Astrocyte of the hippocampus (primary cell): ENCODE data around the gene RTP4.
"Not testable (repeated sequence)": the region's sequence is repeated elsewhere in the genome, so short reads cannot be mapped to it uniquely, and the experiment has no call there.

Experiments used
- DNase-seq: peaks from one replicate; pipeline ENCODE4 v3.0.0; 2011; ENCODE audit warnings: low read depth, low spot score

RTP4 gene

DNA sequence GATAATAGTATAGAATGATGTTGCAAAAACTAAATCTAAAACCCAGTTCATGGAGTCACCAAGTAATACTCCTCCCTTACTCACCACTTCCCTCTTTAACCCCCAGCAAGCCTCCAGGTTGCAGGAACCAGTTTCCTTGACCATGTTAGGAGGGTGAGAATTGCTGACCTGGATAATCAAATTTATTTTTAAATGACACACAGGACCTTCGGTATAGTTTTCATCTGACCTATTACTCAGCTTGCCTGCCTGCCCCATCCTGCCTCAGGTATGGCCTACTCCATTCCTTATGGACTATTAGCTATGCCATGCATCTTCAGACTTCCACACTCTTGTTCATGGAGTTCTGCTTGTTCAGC lies 883 bp downstream of the RTP4 start:
- no peak for DNase-seq

DNA sequence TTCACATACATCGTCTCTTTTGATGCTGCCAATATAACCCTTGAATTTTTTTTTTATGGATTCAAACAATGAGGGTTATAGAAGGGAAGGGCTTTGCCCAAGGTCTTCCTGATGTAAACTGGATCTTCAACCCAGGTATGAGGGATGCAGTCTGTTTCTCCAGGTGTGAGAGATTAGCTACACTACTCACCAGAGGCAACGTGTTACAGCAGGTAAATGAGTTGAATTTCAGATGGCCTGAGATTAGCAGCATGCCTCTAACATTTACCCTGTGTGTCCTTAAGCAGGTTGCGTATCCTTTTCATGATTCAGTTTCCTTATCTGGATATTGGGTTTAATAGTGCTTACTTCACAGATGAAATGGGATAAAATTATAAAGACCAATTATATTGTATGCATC lies 1.9 kb downstream of the RTP4 start:
- no peak for DNase-seq

DNA sequence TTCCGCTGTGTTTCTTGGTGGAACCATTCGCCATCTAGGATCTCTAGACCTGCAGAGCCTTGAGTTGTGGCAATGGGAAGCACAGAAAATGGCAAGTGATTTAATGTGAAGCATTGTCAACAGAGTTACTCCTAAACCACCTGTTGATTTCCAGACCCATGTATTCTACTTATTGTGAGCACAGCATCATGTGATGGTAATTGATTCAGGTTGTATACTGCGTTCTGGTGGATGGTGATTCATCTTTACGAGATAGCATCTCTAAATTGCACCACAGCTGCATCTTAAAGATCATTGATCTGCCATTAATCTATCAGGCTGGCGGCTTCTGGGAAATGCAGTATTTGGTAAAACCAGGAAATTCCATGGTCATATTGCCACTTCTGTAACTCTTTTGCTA lies 7.4 kb downstream of the RTP4 start:
- no peak for DNase-seq

DNA sequence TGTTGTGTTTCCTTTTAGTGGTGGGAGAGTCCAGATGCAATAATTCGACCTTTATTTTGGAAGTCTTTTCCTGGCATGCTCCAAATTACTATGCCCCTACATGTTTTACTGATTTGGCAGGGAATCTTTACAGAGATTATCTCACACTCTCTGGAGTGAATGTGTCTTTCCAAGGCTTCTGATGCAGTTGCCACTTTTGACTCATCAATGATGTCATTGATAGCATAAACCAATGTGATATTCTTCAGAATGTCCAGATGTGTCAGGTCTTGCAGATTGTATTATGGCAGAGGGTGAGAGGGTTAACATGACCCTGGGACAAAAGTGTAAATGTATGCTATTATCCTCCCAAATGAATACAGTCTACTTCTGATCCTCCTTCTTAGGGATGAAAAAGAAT lies 9.7 kb downstream of the RTP4 start:
- DNase-seq, result no peak

DNA sequence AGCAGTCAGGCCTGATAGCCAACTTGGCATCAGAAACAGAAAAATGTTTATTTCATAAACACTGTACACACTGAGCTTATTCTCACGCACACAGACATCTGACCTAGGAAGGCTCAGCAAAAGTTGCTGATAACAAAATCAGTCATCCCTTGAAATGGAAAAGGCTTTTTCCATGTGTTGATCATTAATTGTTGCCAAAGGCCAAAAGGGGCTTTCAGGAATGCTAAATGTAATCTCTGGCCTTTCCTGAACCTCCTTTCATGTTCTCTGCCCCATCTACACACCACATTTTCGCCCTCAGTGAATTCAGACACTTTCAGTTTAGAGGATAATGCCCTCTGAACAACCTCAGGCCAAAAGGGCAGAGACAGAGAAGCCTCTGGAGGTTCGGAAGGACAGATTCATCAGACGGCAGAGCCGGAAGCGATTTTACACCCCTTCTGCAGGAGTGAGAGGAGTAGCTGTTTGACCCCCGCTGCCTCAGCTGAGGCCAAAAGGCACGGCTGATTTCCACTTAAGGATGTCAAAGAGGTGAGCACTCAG lies 14.5 kb downstream of the RTP4 start:
- DNase-seq, result no peak

DNA sequence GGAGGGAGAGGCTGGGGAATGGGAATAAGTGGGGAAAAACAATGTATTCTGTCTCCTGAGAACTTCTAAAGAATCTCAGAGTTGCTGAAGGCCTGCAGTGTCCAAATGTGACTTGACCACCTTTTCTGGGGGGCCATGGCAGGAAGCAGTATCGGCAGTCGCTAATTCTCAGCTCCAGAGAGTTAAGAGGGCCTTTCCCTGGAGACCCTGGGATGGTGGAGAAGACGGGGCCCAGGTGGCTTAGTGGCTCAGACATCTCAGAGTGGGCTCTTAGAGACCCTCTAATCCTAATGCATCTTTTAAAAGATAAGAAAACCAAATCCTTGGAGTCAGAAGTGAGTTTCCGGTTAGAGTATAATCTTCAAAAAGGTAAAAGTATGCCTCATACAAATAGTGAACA lies 15.1 kb downstream of the RTP4 start:
- DNase-seq, result no peak

DNA sequence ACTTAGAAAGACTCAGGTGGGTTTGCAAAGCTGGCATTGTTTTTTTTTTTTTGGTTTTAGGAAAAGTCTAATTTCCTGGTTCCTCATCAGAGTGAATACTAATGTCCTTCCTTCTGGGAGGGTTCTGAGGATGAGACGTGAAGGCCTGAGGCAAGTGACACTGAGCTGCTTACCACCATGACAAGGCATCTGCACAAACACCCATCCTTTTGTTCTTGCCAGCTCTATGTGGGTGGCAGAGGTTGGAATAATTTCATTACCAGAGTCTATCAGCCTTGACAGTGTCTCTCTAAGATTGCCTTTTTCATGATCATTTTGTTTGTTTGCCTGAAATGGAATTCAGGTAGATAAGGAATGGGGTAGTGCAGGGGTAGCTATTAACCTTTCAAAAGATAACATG lies 17.1 kb downstream of the RTP4 start:
- no peak for DNase-seq

DNA sequence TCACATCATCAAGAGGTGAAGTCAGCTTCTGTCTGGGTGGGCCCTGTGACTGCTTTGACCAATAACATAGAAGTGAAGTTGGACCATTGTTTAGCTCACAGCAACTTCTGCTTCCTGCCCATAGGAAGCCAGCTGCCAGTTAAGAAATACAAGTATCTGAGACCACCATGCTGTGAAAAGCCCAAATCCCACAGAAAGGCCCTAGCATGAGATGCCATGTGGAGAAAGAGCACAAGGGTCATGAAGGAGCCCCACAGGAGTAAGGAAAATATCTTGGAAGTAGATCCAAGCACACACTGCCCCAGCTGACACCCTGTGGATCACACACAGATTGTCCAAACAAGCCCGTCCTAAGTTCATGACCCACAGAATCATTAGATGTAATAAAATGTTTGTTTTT lies 28.5 kb downstream of the RTP4 start:
- DNase-seq, result no peak

DNA sequence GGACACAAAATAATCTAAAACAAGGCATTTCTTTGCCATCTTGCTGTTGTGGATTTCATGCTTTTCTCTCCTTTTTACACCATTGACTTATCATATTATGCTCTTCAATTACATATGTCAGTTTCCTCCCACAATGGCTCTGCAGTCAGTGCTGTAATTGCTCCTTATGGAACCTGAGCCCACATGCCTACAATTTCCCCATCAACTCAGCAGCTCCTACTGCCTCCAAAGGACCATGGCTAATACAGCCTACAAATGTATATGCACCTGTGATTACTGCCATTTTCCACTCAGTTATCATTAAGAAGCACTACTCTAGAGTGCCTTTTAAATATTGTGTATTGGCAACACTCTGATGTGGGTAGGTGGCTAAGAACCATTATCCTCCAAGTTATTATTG lies 30.8 kb downstream of the RTP4 start:
- no peak for DNase-seq

DNA sequence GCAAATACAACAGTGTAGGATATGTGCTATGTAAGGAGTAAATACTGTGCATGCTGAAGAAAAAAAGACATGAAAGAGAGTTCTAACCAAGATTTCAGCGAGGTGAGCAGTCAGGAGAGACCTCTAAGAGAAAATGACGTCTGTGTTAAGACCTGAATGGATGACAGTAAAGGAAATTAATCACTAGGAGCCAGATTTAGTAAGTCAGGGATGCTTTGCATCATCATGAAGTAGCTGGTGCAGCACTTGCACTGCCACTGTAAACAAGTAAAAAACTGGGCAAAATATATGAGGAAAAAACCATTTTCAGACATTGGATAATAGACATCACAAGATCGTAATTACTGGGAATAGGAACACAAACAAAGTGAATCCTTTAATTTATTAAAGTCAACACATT lies 32.6 kb downstream of the RTP4 start:
- DNase-seq, result no peak

DNA sequence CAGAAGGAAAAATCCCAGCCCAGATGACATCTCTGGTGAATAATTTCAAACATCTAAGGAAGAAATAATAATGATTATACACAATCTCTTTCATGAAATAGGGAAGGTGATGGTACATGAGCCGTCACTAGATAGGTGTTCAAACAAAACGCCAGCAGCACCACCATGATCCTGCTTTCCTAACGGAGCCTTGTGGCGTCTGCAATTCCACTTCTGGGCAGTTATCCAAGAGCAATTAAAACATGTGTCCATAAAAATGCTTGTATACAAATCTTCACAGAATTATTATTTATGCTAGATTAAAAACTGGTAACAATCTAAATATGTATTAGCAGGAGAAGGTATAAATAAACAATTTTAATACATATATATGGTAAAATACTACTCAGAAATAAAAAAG lies 33.7 kb downstream of the RTP4 start:
- DNase-seq, result no peak

DNA sequence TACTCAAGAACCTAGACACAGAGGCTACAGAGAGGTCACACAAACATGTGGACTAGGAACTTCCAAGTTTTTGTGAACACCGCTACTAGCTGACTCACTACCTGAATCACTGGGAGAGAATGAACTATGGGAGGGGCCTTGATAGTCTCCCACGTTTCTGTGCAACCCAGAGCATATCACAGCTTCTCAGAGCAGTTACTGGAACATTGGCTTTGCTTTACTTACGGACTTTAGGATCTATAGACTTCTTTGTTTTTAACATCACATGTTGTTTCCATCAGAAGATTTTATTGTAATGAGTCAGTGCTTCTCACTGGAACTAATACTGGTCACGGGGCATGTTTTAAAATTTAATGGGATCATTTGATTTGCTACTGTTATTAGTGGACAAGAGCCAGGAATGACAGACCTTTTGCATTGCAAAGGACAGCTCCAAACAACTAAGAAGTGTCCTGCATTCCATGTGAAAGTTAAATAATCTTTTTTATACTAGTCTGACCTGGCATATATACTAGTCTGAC lies 35.6 kb downstream of the RTP4 start:
- DNase-seq, result peak; percentile 95

DNA sequence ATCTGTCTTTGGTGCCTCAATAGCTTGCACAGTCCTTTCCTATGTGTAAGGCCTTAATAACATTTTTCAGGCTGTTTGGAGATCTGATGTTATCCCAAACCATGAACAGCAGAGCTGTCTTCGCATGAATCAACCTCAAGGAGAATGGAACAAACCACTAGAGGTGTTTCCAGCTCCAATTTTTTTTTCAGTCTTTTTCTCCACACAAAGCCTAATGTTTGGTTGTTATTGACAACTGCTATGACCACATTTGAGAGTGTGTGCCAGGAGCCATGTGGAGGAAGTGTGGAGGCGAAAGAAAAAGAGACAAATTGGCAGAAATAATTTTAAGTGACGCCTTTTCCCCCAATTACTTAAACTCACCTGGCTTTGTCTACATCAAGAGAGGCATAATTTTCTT lies 38.7 kb downstream of the RTP4 start:
- DNase-seq, result peak; percentile 73

DNA sequence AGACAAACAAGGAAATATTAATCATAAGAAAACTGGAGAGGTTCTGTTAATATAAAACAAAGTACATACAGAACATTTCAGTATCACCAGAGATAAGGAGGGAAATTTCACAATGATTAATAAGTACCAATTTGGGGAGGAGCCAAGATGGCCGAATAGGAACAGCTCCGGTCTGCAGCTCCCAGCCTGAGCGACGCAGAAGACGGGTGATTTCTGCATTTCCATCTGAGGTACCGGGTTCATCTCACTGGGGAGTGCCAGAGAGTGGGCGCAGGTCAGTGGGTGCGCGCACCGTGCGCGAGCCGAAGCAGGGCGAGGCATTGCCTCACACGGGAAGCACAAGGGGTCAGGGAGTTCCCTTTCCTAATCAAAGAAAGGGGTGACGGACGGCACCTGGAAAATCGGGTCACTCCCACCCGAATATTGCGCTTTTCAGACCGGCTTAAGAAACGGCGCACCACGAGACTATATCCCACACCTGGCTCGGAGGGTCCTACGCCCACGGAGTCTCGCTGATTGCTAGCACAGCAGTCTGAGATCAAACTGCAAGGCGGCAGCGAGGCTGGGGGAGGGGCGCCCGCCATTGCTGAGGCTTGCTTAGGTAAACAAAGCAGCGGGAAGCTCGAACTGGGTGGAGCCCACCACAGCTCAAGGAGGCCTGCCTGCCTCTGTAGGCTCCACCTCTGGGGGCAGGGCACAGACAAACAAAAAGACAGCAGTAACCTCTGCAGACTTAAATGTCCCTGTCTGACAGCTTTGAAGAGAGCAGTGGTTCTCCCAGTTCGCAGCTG lies 44.0 kb downstream of the RTP4 start:
- not testable (repeated sequence) for DNase-seq
